OCI-LY3 (cell line): Measurements from ENCODE around the gene SPINT3.

ENCODE experiments used
- EZH2phosphoT487 ChIP-seq: fragments of 200-600 bp; shearing (Covaris generic); IDR thresholded peaks from 2 replicates; pipeline ENCODE4 v1.6.1; 2018; ENCODE audit warnings: antibody characterized with exemption, mixed run types, low read depth
- TF ChIP-seq, protein P1 (sequence below): fragments of 200-600, 300-600 bp; sonication (generic); IDR thresholded peaks from 2 replicates; pipeline ENCODE4 v1.5.1; 2014; ENCODE audit warnings: antibody characterized with exemption, low read length, low read depth

DNA sequence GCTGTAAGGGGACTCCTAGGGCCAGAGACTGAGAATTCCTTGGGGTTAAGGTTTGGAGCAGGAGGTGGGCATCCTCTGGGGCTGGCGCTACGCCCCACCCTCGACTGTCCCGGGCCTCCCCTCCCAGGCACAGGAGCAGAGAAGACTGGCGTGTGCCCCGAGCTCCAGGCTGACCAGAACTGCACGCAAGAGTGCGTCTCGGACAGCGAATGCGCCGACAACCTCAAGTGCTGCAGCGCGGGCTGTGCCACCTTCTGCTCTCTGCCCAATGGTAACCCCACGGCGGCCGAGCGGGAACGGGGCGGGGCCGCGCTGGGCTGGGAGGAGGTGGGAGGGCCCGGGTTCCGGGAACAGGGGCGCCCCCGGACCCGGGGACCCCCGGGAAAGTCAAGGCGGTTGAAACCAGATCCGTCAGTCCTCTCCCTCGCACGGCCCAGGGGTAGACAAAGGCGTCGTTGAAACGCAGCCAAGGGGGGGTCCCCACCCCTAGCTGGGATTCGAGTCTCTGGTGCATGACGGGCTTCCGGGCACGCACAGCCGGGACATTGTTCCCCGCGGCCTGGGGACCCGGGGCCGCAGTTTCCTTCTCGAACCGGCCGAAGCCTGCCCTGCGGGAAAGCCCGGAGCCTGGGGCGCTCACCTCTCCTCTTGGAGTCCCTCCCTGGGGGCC is 45.0 kb downstream of the SPINT3 start:
- TF ChIP-seq, protein P1, sequence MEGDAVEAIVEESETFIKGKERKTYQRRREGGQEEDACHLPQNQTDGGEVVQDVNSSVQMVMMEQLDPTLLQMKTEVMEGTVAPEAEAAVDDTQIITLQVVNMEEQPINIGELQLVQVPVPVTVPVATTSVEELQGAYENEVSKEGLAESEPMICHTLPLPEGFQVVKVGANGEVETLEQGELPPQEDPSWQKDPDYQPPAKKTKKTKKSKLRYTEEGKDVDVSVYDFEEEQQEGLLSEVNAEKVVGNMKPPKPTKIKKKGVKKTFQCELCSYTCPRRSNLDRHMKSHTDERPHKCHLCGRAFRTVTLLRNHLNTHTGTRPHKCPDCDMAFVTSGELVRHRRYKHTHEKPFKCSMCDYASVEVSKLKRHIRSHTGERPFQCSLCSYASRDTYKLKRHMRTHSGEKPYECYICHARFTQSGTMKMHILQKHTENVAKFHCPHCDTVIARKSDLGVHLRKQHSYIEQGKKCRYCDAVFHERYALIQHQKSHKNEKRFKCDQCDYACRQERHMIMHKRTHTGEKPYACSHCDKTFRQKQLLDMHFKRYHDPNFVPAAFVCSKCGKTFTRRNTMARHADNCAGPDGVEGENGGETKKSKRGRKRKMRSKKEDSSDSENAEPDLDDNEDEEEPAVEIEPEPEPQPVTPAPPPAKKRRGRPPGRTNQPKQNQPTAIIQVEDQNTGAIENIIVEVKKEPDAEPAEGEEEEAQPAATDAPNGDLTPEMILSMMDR: no peak
- TF ChIP-seq EZH2phosphoT487: no peak
